ENCODE data around the gene CCDC51.
"Not testable (repeated sequence)": the region's sequence is repeated elsewhere in the genome, so short reads cannot be mapped to it uniquely, and the experiment has no call there.

The CCDC51 gene

DNA sequence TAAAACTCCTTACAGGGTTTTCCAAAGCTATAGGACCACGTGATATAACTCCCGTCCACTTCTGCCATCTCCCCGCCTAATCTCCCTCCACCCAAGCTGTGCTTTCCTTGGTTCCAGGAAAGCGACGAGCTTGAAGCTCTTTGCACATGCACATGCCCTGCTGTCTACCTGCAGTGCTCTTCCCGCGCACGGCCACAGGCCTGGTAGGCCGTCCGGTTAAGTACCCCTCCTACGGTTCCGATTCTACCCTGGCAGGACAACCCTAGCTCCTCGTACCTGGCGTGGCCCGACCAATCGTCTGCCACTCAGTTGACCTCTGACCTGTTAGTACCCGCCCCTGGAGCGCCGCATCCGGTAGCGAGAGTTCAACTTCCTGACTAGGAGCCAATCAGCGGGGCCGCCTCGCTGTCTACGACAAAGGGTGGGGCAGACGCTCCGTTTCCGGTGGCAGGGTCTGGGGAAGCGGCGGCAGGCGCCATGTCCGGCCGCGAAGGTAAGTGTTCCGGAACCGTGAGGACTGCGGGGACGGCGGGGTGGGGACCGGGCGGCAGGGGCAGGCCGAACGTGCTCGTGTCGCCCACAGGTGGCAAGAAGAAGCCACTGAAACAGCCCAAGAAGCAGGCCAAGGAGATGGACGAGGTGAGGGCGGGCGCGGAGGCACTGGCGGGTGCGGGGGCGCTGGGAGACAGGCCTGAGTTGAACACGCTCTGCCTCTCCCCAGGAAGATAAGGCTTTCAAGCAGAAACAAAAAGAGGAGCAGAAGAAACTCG is at the start of gene CCDC51, which contains the start of gene TMA7:
Gene CCDC51 (minus strand): TSS at position 300 of the 770 bp plus-strand sequence. CDS start 4,991 bp downstream, outside the sequence.
Gene TMA7 (plus strand): TSS at position 438 of the 770 bp plus-strand sequence. CDS start 40 bp downstream, at position 478.
- peak; percentile 91 to 96 (median 93) for DNase-seq

DNA sequence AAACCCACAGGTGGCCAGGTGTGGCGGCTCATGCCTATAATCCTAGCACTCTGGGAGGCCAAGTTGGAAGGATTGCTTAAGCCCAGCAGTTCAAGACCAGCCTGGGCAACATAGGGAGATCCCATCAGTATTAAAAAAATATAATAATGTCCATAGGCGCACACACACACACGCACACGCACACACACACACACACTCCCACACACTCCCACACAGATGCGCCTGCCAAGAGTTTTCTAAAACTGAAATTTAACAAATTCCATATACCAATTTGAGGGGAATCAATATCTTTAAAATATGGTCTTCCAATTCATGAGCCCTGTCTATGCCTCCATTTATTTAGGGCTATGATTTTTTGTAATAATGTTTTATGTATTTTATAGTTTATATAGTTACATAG is 47.0 kb upstream of the CCDC51 start:
- no peak for DNase-seq

DNA sequence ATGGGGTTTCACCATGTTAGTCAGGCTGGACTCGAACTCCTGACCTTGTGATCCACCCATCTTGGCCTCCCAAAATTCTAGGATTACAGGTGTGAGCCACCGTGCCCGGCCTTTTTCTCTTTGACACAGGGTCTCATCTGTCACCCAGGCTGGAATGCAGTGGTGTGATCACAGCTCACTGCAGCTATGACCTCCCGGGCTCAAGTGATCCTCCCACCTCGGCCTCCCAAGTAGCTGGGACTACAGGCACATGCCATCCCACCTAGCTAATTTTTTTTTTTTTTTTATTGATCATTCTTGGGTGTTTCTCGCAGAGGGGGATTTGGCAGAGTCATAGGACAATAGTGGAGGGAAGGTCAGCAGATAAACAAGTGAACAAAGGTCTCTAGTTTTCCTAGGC is 42.9 kb upstream of the CCDC51 start:
- not testable (repeated sequence) for DNase-seq

DNA sequence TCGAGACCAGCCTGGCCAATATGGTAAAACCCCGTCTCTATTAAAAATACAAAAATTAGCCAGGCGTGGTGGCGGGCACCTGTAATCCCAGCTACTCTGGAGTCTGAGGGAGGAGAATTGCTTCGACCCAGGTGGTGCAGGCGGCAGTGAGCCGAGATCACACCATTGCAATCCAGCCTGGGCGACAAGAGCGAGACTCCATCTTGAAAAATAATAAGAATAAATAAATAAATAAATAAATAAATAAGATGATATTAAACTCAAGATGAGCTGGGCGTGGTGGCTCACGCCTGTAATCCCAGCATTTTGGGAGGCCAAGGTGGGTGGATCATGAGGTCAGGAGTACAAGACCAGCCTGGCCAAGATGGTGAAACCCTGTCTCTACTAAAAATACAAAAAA is 41.0 kb upstream of the CCDC51 start:
- not testable (repeated sequence) for DNase-seq

DNA sequence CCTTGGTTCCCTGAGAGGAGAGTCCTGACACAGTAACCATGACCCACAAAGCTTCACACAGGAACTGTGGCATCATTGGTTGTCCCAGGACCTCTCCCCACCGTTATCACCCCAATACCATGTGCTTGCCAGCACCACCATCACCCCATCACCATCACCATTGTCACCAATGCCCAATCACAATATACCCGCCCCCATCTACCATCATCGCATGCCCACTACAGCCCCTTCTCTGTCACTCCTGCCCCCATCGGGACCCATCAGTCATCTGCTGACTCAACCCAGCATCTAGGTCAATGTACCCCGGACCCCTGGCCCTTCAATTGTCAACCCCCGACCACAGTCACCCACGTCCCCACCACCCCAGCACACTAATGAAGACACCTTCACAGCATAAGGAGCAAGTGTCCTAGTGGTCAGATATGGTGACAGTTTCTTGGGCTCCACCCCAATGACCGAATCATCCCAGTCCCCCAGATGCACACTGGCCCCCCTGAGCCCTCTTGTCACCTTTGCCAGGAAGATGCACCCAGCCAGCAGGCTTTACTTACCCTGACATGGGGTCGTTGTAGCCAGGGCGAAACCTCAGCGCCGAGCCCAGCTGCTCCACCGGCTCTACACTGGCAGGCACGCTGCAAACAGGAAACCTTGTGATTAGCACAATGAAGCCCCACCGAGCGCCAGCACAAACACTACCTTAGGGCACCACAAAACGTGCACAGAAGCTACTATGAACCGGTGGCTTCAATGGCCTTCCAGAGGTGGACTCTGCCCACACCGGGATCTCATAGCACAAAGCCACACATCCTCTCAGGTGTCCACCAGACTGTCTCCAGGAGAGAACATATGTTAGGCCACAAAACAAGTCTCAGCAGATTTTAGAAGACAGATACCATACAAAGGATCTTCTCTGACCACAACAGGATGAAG is 39.0 kb upstream of the CCDC51 start:
- DNase-seq, result peak in 1 of 3 experiments; percentile 23

DNA sequence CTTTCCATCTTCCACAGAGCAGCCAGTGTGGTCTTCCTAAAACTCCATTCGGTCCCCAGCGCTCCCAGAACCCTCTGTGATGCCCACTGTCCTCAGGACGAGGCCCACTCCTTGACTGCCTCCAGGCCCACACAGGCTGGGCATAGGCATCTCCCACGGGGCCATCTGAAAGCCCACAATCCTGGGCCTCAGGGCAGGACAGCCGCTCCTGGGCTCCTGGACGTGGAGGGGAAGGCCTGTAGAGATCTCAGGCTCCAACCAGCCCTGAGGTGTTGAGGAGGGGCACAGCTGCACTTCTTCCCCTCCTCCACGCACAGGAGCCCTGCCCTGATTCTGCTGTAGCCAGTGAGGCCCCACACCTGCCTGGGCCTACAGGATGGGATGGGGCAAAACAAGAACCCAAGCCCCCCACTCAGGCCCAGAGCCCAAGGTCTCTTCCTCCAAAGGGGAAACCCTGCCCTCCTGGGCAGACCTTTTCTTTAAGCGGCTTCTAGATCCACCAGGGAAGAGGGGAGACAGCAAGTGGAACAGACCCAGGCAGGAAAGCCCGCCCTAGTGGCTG is 38.1 kb upstream of the CCDC51 start:
- no peak for DNase-seq

DNA sequence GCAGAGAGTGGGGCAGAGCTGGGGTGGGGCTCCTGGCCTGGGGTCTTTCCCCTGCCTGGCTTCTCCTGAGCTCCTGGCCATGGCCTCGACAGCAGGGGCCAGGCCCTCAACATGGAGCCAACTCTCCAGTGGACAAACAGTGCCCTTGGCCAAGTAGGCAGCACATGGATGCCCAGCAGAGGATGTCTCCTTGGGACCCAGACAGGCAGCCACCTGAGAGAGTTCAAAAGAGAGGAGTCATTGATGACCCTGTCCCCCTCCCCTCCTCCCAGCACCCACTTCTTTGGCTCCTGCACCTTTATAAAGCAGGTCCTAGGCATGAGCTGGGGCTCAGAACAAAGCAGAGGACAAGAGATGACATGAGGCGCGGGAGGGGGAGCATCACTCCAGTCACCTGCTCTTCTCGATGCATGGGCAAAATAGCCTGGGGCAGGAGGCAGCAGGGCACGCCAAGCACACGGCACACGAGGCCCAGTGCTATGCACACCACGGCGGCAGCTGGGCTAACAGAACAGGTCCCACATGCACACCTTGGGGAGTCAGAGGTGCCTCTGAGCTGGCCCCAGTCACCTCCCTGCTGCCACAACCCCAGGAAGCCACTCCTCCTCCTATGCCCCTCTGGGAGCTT is 36.6 kb upstream of the CCDC51 start:
- DNase-seq, result peak in 2 of 3 experiments; percentile 76 to 86

- DNase-seq, result no peak
Measured at GRCh38 chr3:48475188-48475587, 35.3 kb upstream of the CCDC51 start.

GRCh38 chr3:48474619-48475018 is 34.7 kb upstream of the CCDC51 start:
- DNase-seq, result no peak

DNA sequence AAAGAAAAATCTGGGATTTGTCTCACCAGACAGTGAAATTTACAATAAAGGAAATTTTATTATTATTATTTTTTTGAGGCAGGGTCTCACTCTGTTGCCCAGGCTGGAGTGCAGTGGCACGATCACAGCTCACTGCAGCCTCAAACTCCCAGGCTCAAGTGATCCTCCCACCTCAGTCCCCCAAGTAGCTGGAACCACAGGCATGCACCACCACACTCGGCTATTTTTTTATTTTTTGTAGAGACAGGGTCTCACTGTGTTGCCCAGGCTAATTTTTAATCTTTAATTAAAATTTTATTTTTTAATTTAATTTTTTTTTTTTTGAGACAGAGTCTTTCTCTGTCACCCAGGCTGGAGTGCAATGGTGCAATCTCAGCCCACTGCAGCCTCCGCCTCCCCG is 34.1 kb upstream of the CCDC51 start:
- not testable (repeated sequence) for DNase-seq

GRCh38 chr3:48473617-48473952 is 33.7 kb upstream of the CCDC51 start:
- DNase-seq, result peak in 2 of 3 experiments; percentile 8 to 10

DNA sequence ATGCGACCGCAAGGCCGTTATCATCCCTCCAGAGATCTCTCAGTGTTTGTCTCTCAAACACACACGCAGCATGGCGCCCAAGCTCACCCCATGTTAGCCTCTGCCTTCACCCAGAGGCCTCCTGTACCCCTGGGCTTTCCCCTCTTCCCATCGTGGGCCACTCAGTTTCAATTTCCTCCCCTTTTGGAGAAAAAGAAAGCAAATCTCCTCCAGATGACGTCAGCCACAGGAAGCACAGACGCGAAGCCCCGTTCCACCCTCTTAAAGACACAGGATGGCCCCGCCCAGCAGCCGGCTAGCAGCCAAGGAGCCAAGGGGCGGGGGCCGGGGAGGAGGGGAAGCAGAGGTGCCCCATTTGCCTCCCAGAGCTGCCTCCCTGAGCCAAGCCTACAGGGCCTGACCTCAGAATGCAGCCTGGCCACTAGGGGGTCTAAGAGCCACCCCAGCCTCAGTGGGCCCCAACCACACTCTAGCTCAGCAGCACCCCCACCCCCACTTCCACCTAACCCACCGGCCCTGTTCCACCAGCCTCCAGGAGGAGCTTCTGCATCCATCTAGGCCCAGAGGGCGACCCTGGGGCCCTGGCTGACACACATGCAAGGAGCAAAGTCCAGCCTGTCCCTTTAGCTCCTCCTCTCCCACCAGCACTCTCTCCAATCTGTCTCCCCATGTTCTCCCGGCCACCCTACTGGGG is 33.2 kb upstream of the CCDC51 start:
- peak in 1 of 3 experiments; percentile 68 for DNase-seq

- no peak for DNase-seq
Measured at GRCh38 chr3:48472673-48472922, 32.7 kb upstream of the CCDC51 start.

GRCh38 chr3:48470286-48470685 is 30.4 kb upstream of the CCDC51 start:
- no peak for DNase-seq

- DNase-seq, result no peak
Measured at GRCh38 chr3:48469046-48469915, 29.4 kb upstream of the CCDC51 start.

- no peak for DNase-seq
Measured at GRCh38 chr3:48468329-48468731, 28.4 kb upstream of the CCDC51 start.

DNA sequence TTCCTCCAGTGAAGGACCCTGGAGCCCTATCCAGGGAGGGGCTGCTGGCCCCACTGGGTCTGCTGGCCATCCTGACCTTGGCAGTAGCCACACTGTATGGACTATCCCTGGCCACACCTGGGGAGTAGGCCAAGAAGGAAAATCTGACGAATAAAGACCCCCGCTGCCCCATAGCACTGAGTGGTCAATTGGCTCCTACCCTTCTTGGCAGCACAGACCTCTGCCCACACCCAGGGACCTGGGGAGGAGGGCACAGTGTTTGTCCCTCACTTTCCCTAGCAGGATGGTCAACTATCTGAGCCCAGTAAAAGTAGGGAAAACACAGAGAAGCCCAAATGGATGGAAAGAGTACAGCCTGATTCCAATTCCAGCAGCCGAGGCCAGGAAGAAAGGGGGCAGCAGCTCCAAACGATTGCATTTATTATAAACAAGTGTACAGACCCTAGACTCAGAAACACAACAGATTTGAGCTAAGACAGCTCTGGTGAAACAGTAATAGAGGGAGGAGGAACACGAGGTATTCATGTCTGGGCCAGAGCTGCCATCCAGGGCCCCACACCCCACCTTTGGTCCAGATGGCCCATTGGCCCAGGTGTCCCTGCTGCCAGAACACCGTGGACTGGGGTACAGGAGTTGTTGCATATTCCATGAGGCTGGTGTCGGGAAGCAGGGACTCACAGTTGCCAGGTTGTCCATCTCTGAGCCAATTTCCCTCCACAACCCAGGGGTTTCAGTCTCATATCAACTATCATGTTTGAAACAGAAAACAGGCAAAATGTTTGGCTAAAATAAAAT is 27.8 kb upstream of the CCDC51 start:
- DNase-seq, result no peak

DNA sequence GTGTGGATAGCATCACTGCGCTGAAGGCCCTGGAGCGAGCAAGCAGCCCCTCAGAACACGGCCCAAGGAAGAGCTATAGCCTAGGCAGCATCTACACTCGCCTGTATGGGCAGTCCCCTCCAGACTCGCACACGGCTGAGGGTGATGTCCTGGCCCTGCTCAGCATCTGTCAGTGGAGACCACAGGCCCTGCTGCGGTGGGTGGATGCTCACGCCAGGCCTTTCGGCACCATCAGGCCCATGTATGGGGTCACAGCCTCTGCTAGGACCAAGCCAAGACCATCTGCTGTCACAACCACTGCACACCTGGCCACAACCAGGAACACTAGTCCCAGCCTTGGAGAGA is 27.2 kb upstream of the CCDC51 start:
- DNase-seq, result no peak

- DNase-seq, result peak in 2 of 3 experiments; percentile 29 to 56
Measured at GRCh38 chr3:48466386-48467109, 26.6 kb upstream of the CCDC51 start.
